Measurements from ENCODE around the gene CDH13.

CDH13 gene

DNA sequence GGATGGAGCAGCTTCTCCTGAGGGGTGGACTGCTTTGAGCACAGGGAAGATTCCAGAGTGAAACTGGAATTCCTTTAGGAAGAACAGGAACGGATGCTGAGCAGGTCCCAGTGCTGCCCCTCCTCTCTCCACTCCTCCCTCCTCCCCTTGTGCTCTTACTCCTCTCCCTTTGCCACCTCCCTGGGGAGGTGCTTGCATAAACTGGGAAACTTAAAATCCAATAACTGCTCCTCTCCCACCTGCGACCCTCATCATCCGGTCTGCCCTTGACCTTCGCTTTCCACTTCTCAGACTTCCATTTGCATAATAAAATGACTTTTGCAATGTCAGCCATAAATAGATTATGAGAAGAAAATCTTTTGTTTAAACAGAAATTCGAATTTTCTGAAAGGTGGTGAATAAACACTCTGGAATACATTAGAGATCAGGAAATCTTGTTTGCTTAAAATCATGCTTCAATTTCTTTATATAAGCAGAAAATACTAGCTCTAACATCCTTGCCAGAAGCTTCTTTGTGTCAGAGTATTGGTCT, 1204.8 kb downstream of the CDH13 start:
- no peak for DNase-seq

DNA sequence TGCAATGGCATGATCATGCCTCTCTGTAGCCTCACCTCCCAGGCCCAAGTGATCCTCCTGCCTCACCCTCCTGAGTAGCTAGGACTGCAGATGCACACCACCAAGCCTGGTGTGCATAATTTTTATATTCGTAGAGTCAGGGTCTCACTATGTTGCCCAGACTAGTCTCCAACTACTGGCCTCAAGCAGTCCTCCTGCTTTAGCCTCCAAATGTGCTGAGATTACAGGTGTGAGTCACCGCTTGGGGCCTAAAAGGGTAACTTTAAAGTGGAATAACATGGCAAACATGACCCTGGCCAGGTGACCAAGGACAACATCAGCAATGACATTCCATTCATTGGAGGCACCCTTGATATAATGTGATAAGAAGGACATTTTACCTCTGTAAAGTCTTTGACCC, 1207.2 kb downstream of the CDH13 start:
- no peak for DNase-seq

DNA sequence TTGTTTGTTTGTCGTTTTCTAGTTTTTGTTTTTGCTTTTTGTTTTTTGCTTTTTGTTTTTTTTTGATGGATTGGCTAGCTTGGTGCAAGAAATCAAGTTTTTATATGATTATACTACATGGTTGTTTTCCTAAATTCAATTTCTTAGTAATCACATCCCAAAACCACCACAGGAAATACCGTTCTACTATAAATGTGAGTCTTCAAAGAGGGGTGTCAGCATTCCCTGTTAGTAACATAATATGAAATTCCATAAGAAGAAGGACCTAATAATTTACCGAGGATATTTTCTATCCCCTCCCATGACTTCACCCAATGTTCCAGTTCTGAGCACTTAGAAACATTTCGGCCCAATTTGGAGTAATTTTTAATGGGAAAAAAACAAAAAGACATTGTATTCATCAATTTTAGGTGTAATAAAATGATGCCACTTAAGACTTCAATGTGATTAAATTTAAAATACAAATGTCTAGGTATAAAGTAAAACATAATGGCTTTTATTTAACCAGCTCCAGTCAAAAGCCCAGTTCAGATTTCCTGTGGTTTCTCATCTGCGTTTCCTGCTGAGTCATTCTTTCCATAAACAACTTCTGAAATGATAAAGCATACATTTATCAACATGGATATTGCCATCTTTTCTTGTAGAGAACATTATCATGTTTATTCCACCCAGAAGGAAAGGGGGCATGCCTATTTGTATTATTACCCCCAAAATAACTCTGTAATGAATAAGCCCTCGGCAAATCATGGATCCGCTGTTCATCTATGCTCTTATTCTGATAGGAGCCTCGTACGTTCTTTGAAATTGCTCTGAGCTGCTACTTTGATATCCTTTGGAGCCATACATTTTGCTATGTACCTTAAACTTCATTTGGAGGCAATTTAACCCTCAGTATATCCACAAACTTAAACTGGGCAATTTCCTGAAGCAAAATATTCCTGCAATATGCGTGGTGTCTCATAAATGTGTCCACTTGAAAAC, 1209.1 kb downstream of the CDH13 start:
- DNase-seq = no peak

DNA sequence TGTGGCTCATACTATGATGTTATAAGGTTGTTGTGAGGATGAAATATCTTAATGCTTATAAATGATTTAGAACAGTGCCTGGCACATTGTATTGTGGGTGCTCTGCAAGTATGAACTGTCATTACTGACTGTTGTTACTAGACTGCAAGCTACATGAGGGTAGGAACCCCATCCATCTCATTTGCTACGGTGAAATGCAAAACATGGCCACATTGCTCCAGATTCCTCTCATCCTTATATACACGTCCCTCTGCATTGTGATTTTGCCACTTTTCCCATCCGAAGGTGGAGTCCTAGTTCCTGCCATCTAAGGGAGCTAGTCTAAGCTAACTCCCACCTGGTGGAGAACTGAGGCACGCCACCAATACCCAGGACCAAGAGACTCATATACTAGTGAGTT, 1210.8 kb downstream of the CDH13 start:
- DNase-seq = no peak

DNA sequence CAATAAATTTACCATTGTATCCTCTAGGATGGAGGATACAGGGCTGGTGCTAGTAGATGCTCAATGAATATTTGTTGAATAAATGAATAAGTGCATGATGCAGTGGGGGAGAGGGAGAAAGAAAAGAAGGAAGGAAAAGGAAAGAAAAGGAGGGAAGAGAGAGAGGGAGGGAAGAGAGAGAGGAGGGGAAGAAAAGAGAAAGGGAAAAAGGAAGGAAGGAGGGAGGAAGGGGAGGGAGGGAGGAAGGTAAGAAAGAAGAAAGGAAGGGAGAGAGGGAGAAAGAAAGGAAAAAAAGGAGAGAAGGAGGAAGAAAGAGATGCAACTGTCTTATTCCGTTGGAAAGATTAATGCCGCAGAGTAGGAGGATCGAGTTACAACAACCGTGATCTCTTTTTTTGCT, 1211.4 kb downstream of the CDH13 start:
- DNase-seq = no peak

DNA sequence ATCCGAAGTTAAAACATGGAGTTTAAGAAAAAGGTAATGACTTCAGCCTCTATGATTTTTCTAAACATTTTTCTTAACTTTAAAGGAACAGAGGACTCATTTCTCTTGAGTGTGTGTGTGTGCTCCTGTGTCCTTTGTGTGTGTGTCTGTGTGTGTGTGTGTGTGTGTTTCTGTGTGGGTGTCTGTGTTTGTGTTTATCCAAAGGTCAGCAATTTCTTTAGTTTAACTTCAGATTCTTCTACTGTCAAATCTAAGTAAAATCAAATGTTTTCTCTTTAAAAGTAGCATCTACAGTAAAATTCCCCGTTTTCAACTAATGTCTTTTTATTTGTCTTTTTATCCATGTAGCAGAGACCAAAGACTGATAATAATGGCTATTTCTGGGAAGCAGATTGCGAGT, 1212.8 kb downstream of the CDH13 start:
- DNase-seq = no peak

DNA sequence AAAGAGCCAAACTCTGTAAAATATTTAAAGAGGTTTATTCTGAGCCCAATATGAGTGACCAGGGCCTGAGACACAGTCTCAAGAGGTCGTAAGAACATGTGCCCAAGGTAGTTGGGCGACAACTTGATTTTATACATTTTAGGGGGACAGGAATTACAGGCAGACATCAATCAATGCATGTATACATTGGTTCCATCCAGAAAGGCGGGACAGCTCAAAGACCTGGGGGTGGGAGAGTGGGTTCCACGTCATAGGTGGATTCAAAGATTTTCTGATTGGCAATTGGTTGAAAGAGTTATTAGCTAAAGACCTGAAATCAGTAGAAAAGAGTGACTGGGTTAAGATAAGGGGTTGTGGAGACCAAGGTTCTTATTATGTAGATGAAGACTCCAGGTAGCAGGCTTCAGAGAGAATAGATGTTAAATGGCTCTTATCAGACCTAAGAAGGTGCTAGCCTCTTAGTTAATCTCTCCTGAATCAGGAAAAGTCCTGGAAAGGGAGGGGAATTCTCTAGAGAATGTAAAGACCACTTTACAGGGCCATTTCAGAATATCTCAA, 1213.4 kb downstream of the CDH13 start:
- DNase-seq = no peak

DNA sequence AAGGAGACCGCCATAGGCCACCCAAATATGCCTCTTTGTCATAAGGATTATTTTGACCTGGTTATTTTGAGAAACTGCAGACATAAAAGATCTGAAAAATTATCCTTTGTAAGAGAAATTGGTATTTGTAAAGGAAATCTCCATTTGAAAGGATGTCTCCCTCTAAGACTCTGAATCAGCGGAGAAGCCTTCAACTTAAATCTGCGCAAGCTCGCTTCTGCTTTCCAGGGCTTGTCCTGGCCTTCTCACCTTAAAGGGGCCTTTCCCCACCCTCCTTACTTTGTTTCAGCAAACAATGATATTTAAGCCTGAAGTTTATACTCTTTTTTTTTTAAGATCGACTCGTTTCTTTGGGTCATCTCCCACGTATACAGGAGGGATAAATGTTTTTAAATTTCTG, 1215.5 kb downstream of the CDH13 start:
- no peak for DNase-seq

DNA sequence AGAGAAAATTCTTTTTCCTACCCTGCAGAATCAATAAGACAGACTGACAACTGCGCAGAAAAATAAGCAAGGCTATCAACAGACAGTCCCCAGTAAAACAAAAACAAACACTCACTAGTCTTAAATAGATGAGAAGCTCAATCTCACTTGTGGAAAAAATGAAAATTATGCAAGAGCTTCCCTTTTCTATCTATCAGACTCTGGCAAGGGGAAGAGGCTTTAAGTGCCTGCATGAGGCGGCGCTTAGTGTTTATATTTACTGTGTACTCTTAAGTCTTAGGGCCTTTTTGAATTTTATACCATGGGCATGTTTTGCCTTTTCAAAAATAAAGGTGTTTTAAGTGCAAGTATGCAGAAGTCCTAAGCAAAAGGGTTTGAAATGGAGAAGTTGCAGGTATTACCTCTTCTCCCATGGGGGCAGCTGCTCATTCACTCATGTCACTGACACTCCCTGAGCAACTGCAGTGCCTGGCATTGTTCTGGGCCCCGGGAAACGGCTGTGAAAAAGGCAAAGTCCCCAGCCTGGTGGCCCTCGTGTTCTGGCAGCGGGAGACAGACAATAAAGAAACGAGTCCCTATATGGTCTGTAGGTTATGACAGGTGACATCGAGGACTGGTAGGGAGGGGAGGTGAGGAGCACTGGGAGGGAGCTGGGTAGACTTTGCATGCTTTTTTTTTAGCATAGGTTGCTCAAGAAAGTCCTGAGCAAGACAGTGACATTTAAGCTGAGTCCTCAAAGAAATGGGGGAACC, 1216.2 kb downstream of the CDH13 start:
- DNase-seq = no peak

DNA sequence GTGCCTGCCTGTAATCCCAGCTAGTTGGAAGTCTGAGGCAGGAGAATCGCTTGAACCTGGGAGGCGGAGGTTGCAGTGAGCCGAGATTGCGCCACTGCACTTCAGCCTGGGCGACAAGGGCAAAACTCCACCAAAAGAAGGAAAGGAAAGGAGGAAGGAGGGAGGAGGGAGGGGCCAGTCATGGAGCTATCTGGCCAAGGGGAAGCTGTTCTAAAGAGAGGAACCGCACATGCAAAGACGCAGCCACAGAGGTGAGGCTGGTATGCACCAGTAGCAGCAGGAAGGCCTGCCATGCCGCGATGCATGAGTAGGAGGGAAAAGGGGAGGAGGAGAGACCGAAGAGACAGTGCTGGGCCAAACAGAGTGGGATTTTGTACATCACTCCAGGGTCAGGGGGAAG, 1216.9 kb downstream of the CDH13 start:
- DNase-seq = no peak

DNA sequence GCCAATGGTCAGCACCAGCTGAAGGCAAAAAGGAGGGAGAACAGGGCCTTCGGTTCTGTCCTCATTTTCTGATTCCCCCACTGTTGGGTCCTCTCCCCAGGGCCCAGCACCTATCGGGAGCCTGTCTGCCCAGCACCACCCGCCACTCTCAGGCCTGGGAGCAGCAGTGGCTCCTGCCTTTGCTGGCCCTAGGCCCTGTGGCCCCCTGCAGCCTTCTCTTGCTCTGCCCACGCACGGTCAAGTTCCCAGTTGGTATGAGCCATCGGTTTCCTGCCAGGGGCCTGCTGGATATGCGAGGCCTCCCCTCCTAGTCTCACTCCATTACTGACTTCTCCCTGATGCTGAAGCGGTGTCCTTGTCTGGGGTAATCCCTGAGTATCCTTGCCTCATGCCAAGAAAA, 1218.5 kb downstream of the CDH13 start:
- no peak for DNase-seq

DNA sequence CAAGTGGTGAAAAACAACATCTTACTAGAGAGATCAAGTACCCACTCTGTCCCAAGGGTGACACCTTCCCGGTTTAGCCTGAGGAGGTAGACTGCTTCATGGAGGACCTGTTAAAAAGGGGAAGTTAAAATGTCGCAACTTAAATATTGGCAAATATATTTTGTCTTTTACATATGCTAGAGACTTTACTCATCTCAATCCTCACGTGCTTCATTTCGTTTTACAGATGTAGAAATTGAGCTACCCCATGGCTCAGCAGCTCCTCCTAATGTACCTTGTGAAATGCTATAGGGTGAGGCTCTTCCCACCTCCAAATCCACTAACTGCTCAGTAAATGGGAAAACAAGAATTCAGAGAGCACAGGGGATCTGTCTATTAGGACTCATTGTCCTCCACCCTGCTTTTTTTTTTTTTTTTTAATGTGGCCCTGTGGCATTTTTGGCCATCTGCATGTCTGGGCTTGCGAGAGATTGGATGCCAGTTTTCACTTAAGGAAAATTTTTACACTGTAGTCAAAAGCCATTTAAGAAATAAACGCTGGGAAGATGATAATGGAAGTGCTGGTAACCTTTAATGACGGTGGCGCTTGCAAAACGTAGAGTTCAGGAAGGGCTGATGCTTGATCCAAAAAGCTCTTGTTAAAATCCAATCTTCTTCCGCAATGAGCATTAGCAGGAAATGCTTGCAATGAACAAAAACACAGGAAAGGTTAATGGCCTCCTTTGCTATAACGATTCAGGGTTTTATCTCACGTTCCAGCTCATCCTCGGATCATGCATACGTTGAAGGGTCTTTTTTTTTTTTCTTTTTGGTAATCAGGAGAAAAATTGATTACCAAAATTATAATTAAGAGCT, 1220.8 kb downstream of the CDH13 start:
- DNase-seq = no peak

DNA sequence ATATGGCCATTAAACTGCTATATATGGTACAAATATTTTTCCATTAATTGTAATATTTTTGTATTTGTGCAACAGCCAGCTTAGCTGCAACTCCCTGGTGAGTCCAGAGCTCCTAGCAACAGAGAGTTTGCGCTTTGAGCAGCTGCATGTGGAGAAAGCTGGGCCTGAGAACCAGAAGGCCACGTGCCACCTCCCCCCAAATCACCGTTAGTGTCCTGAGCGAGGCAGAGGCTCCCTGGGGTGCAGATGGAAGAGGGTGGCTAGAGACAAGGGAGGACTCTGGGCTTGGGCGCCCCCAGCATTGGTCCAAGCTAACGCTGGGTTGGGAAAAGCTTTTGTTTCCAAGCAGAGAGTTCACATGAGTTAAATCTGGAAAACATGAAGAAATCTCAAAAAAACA, 1222.7 kb downstream of the CDH13 start:
- DNase-seq = no peak

Data from effector CD8-positive, alpha-beta T cell (primary cell).